NCI-H2029 treated with DMSO at 0.1 percent for 48 hours (cell line): ENCODE results near the gene ARMH3.
A peak's percentile ranks its signal among the peaks of the same experiment; 100 is the strongest.

Source experiments
- DNase-seq: peaks from one replicate; lab custom pipeline; 2025; lab: John Stamatoyannopoulos, UW

The ARMH3 gene

GRCh38 chr10:101857802-101858476 is 198.0 kb downstream of the ARMH3 start:
- DNase-seq: no peak

GRCh38 chr10:101856626-101857025 is 199.3 kb downstream of the ARMH3 start:
- no peak for DNase-seq

DNA sequence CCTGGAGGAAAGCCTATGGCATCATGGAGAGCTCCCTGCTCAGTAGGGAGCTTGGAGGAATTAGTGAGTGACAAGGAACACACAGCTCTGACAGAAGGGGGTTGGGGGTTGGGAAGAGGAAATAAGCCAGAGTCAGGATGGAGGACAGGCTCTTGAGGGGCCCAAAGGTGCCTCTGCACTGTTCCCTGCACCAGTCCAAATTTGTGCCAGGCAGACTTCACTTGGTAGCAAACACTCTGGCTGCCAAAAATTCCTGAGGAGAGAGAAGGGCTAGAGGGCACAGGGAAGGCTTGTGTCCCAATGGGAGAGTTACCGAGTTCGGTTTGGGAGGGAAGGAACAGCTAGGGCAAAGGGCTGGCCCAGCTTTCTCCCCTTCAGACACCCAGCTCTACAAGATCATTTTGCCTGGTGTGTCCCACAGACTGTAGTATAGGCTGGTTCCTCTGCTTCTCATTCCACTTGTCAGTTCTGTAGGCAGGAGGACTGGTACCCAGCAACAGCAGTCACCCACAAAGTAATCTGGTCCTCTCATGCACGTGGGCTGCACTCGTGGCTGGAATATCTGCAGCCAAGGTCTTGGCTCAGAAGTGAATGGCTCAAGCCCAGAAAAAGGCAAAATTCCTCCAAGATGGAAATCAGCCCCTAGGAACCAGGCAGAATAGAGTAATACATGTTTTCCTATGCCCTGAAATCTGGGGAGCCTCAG is 204.4 kb downstream of the ARMH3 start:
- no peak for DNase-seq

GRCh38 chr10:101850749-101851148 is 205.2 kb downstream of the ARMH3 start:
- DNase-seq: no peak

DNA sequence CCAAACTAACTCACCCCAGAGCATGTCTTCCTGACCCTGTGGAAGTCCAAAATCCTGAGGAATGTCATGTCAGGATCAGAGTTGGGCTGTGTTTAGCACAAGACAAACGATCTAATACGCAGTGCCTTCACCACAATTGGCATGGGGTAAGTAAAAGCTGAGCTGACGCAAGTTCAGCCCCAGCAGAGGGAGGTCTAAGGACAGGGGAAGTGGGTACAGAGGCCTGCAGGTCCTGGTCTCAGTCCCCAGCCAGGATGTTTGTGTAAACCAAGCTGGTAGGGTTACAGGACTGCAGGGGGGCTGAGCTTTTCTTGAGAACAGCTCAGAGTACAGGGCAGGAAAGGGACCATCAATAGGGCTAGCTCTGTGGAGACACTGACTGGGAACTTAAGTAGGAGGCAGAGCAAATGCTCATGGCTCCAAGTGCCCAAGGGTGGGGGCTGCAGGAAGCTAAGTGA is 207.1 kb downstream of the ARMH3 start:
- DNase-seq: no peak

- no peak for DNase-seq
These were observed 207.6 kb downstream of the ARMH3 start for GRCh38 chr10:101848408-101848807.

GRCh38 chr10:101845893-101846292 is 210.1 kb downstream of the ARMH3 start:
- no peak for DNase-seq

DNA sequence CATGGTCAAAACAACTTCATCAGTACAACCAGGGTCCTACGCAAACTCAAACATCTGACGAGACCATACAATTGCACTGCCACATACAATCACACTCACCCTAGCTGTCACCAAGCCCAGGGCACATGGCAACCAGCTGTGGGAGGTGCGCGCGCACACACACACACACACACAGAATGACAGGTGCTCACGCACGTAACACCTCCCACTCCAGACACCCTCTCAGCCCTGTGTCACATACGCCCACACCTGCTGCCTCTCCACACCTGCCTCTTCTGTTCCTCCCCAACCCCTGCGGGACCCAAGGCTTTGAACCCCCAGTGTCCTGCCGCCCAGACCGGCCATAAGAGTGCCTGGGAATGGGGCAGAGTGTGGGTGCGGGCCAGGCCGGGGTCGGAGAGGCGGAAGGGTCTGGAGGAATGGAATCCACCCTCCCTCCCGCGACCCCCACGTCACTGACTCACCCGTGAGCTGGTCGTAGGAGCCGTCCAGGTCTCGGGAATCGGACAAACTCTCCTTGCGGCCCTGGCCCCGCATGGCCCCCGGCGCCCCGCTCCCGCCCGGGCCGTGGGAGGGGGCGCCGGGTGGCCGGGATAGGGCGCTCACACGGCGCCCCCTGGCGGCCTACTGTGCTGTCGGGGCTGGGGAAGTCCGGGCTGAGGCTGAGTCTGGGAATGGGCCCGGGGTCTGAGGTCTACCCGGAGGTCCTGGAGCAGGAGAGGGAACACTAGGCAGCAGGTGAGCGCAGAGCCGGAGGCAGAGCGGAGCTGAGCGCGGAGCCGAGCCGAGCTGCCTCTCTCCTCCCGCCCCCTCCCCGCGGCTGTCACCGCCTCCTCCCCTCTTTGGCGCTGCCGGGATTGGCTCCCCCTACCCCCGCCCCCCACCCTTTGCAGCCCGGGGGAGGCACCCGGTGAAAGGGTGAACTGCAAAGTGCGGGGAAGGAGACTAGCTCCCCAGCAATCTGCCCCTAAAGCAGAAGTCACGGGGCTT is 212.6 kb downstream of the ARMH3 start, which contains the start of gene KCNIP2:
Gene KCNIP2 (minus strand): TSS at position 769 of the 990 bp plus-strand sequence. CDS start 232 bp downstream, at position 537.
- DNase-seq: peak; percentile 6

- DNase-seq: no peak
These were observed 214.1 kb downstream of the ARMH3 start for GRCh38 chr10:101841826-101842225.

GRCh38 chr10:101840741-101841453 is 215.1 kb downstream of the ARMH3 start:
- no peak for DNase-seq

GRCh38 chr10:101840102-101840684 is 215.8 kb downstream of the ARMH3 start:
- no peak for DNase-seq

GRCh38 chr10:101839416-101840063 is 216.4 kb downstream of the ARMH3 start:
- no peak for DNase-seq

GRCh38 chr10:101839002-101839401 is 217.0 kb downstream of the ARMH3 start:
- no peak for DNase-seq

DNA sequence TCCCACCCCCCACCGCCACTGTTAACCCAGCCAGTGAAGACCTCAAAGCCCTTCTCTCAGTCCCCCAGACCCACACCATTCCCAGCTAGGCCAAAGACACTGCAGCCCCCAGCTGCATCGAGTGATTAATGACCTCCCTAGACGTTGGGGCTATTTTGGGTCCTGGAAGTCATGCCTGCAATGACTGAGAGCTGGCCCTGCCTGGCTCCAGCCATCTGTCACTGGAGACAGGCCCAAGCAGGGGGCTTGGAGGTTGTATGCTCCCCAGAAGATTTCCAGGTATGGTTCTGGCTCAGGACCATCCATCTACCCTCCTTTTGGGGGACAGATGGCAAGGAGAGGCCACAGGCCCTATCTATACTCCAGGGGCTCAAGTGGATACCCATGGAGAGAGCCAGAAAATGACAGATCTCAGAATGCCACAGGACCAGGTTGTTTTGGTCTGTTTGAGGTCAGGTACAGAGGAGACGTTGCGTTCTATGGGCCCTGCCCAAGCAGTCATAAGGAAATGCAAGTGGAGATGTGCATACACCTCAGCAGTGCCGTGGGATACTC is 217.5 kb downstream of the ARMH3 start:
- no peak for DNase-seq

DNA sequence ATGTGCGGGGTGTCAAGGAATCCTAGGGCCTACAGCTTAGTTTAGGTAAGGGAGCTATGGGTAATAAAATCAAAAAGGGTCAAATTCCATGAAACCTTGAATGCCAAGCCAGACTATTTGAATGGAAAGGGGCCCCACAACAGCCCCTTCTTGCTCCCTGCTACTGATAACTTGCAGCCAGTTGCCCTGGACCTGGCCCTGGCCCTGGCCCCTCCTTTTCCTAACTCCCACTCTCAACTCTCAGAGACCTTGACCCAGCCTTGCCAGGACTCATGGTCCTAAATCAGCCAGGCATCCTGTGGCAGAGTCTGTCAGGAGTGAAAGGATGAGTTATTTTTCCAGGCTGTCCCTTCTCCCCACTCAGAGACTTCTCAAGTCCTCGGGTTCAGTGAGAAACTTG is 218.2 kb downstream of the ARMH3 start:
- DNase-seq: no peak

- no peak for DNase-seq
These were observed 220.6 kb downstream of the ARMH3 start for GRCh38 chr10:101835362-101835761.

- no peak for DNase-seq
These were observed 221.6 kb downstream of the ARMH3 start for GRCh38 chr10:101834341-101834740.

DNA sequence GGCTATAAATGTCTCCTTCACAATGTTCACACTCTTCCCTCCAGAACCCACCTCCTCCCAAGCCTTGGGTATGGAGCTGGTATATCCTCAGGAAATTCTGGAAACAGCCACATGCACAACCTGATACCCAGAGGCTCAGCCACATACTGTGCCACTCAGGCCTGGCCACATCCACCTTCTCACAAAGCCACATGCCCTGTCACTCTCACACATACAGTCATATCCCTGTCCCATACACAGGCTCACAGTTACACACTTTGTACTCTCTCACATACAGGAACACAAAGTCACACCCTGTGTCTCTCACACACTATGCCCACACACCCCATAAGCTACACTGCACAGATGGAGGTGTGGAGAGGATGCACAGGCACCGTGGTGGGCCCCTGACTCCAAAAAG is 222.5 kb downstream of the ARMH3 start:
- no peak for DNase-seq

- DNase-seq: no peak
These were observed 223.6 kb downstream of the ARMH3 start for GRCh38 chr10:101832325-101832771.

DNA sequence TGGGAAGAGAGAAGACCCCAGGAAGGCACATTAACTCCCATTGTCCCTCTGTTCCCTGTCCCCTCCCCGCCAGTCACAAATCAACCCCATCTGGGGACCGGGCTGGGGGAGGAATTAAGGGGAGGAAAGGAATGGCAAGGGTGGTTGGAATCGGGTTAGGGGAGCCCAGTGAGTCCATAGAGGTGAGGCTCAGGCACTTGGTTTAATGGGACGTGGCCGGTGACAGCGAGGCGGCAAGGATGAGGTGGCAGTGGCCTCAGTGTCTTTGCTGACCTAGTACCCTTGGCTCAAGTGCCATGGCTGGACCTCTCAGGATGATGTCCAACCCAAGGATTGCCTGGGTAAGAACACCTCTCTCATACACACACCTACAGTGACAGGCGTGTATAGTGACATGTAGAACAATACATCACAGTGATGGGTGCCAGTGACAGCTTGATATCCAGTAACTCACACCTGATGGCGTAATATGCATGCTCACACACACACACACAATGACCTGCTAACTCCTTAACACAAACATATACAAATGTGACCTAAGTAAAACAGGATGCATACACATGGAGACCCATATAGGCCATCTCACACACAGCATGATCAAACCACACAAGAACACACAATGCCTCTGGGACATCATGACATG is 224.7 kb downstream of the ARMH3 start:
- DNase-seq: no peak
